ENCODE results near the gene TMEM151B. TPM values are rescaled to one million over a fixed set of nuclear protein-coding genes. Genes with fewer than 3 reads are reported as not detected.

The TMEM151B gene
- total RNA-seq, 1 experiment from 2014 or later = not detected

DNA sequence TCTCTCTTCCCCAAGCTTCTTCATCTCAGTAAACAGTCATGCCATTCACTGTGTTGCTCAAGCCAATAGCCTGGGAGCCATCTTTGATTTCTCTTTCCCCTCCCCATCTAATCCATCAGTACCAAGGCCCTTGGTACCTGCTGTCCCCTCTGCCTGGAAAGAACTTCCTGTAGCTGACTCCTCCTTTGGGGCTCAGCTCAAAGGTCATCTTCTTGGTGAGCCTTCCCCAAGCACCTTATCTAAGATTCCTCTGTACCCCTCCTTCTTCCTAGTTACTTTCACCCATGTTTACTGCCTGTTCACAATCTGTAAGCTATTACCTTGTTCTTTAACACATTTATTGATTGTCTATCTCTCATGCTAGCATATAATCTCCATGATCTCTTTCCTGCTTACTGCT is 39.4 kb downstream of the TMEM151B start:
- H3K4me2 ChIP-seq (ENCODE audit: low read length) = no peak overlapping the region
- no peaks in the 10 kb centered on the region for H4K20me1 ChIP-seq (ENCODE audit: low read length)
- peaks cover 34% of the 10 kb centered on the region for H3K36me3 ChIP-seq (ENCODE audit: low read depth, low read length)
- no peaks in the 10 kb centered on the region for H3K9me3 ChIP-seq (ENCODE audit: low read length)
- no peak overlapping the region for H3K4me3 ChIP-seq (ENCODE audit: low read length)
- H3K27me3 ChIP-seq (ENCODE audit: low read length) = no peaks in the 10 kb centered on the region
- H3K4me1 ChIP-seq (ENCODE audit: insufficient read depth, low read length) = peaks cover 6% of the 10 kb centered on the region
- no peaks in the 10 kb centered on the region for H3F3A ChIP-seq (ENCODE audit: low read length, unreplicated experiment)
- H3K79me2 ChIP-seq (ENCODE audit: low read length) = peaks cover 16% of the 10 kb centered on the region
- intact Hi-C loops (cut with micrococcal nuclease) = no loop called here
- no peak overlapping the region for H3K27ac ChIP-seq (ENCODE audit: low read length)
- no peak overlapping the region for H2AFZ ChIP-seq (ENCODE audit: low read length)
- H3K9me2 ChIP-seq (replicated peaks; ENCODE audit: low read length) = no peaks in the 10 kb centered on the region
- ChIA-PET POLR2A (ENCODE audit: unreplicated experiment) (no interaction called here), CTCF (no interaction called here)
- no peak for DNase-seq
- ATAC-seq = no peak
- TF ChIP-seq, protein P1, sequence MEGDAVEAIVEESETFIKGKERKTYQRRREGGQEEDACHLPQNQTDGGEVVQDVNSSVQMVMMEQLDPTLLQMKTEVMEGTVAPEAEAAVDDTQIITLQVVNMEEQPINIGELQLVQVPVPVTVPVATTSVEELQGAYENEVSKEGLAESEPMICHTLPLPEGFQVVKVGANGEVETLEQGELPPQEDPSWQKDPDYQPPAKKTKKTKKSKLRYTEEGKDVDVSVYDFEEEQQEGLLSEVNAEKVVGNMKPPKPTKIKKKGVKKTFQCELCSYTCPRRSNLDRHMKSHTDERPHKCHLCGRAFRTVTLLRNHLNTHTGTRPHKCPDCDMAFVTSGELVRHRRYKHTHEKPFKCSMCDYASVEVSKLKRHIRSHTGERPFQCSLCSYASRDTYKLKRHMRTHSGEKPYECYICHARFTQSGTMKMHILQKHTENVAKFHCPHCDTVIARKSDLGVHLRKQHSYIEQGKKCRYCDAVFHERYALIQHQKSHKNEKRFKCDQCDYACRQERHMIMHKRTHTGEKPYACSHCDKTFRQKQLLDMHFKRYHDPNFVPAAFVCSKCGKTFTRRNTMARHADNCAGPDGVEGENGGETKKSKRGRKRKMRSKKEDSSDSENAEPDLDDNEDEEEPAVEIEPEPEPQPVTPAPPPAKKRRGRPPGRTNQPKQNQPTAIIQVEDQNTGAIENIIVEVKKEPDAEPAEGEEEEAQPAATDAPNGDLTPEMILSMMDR (conservative IDR thresholded peaks at IDR 0.05; ENCODE audit: low read depth, low read length) = no peak
- TF ChIP-seq EZH2phosphoT487 (IDR thresholded peaks at IDR 0.05; ENCODE audit: borderline replicate concordance, low read length) (no peak), EZH2 (IDR thresholded peaks at IDR 0.05; ENCODE audit: low read length, unreplicated experiment) (no peak)
- no TSS peak for BruUV-seq (replicated peaks)
- H3K9ac ChIP-seq (ENCODE audit: low read length) = no peak overlapping the region

DNA sequence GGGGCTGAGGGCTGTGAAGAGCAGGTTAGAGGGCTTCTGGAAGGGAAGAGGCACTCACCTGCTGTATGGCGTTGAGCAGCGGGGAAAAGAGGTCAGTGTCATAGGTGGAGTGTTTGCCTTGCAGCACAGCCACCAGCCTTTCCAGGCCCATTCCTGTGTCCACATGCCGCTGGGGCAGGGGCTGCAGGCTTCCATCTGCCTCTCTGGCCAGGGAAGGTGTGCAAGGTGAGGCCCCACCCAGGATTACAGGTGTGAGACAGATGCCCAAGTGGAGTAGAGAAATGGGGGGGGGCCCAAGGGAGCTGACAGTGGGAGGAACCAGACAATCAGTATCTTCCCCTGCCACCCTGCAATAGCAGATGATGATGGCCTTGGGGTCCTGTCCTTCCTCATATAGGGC is 40.0 kb downstream of the TMEM151B start:
- intact Hi-C loops (cut with micrococcal nuclease) = no loop called here
- TF ChIP-seq, protein P1 (conservative IDR thresholded peaks at IDR 0.05; ENCODE audit: low read depth, low read length) = no peak
- TF ChIP-seq EZH2phosphoT487 (IDR thresholded peaks at IDR 0.05; ENCODE audit: borderline replicate concordance, low read length) (no peak), EZH2 (IDR thresholded peaks at IDR 0.05; ENCODE audit: low read length, unreplicated experiment) (no peak)

DNA sequence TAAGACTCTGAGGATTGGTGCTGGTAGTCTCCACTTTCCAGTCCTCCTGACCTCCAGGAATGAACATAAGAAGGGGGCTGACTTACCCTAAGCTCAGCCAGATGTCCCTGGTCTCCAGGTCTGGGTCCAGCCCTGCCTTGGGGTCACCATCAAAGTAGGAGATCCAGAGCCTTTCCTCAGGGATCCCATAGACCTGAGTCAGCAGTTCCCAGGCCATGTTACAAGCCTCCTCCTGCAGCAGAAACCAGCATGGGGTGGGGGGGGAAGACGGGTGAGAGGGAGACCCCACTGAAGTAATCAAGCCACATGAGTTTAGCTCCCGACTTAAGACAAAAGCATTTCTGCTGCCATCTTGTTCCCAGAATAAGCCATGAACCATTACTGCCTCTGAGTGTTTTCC is 41.1 kb downstream of the TMEM151B start:
- no peaks in the 10 kb centered on the region for H3K9me3 ChIP-seq (ENCODE audit: low read length)
- ATAC-seq = no peak
- no peaks in the 10 kb centered on the region for H3F3A ChIP-seq (ENCODE audit: low read length, unreplicated experiment)
- H3K36me3 ChIP-seq (ENCODE audit: low read depth, low read length) = peaks cover 22% of the 10 kb centered on the region
- CTCF ChIA-PET = no interaction called here
- H2AFZ ChIP-seq (ENCODE audit: low read length) = no peak overlapping the region
- no peak for DNase-seq
- H3K9ac ChIP-seq (ENCODE audit: low read length) = no peak overlapping the region
- intact Hi-C loops (cut with micrococcal nuclease) = no loop called here
- H3K4me1 ChIP-seq (ENCODE audit: insufficient read depth, low read length) = peaks cover 6% of the 10 kb centered on the region
- H3K9me2 ChIP-seq (replicated peaks; ENCODE audit: low read length) = no peaks in the 10 kb centered on the region
- no peaks in the 10 kb centered on the region; the same call in 1 of the 2 replicates for H3K27me3 ChIP-seq (ENCODE audit: low read length)
- BruUV-seq (replicated peaks) = no TSS peak
- no peak overlapping the region for H3K27ac ChIP-seq (ENCODE audit: low read length)
- H3K4me2 ChIP-seq (ENCODE audit: low read length) = no peak overlapping the region
- TF ChIP-seq EZH2 (IDR thresholded peaks at IDR 0.05; ENCODE audit: low read length, unreplicated experiment) = no peak
- H4K20me1 ChIP-seq (ENCODE audit: low read length) = no peaks in the 10 kb centered on the region
- H3K4me3 ChIP-seq (ENCODE audit: low read length) = no peak overlapping the region
- peaks cover 16% of the 10 kb centered on the region for H3K79me2 ChIP-seq (ENCODE audit: low read length)
- POLR2A ChIA-PET (ENCODE audit: unreplicated experiment) = no interaction called here

More for the DNA sequence above, 40.0 kb downstream of the TMEM151B start:
- CTCF ChIA-PET = no interaction called here
- no peak for DNase-seq
- no TSS peak for BruUV-seq (replicated peaks)
- no peak for ATAC-seq
- Histone ChIP-seq H3K4me3 (ENCODE audit: low read length) (no peak overlapping the region), H3K4me1 (ENCODE audit: insufficient read depth, low read length) (peaks cover 6% of the 10 kb centered on the region), H3K27me3 (ENCODE audit: low read length) (no peaks in the 10 kb centered on the region), H3K27ac (ENCODE audit: low read length) (no peak overlapping the region), H3F3A (ENCODE audit: low read length, unreplicated experiment) (no peaks in the 10 kb centered on the region), H3K9me3 (ENCODE audit: low read length) (no peaks in the 10 kb centered on the region), H3K4me2 (ENCODE audit: low read length) (no peak overlapping the region), H3K36me3 (ENCODE audit: low read depth, low read length) (peaks cover 28% of the 10 kb centered on the region), H4K20me1 (ENCODE audit: low read length) (no peaks in the 10 kb centered on the region), H2AFZ (ENCODE audit: low read length) (no peak overlapping the region), H3K9ac (ENCODE audit: low read length) (no peak overlapping the region), H3K9me2 (replicated peaks; ENCODE audit: low read length) (no peaks in the 10 kb centered on the region), H3K79me2 (ENCODE audit: low read length) (peaks cover 16% of the 10 kb centered on the region)
- POLR2A ChIA-PET (ENCODE audit: unreplicated experiment) = interaction anchor here (0.6 kb wide), 1 partner anchor 10 kb away, joined by 3 read pairs; no protein-coding TSS in a partner anchor

Data from PC-3 (cell line).